Chondrocyte (in vitro differentiated cells): ENCODE results near the gene GRID2. TPM values are rescaled to one million over a fixed set of nuclear protein-coding genes. Genes with fewer than 3 reads are reported as not detected.

Experiments
- DNase-seq: peaks from one replicate; pipeline ENCODE4 v3.0.0; 2021; ENCODE audit warnings: mixed read lengths, low spot score
- H3K27ac Mint-ChIP-seq: one replicate; pipeline ENCODE4 v1.8.0; 2021; ENCODE audit warnings: mild to moderate bottlenecking, moderate library complexity, mixed read lengths; ENCODE audit not compliant: unreplicated experiment
- H3K27me3 Mint-ChIP-seq: 2 replicates; pipeline ENCODE4 v1.8.0; 2021; ENCODE audit warnings: low read depth, mixed read lengths
- H3K36me3 Mint-ChIP-seq: 2 replicates; pipeline ENCODE4 v1.8.0; 2021; ENCODE audit warnings: low read depth, mixed read lengths
- H3K4me1 Mint-ChIP-seq: 2 replicates; pipeline ENCODE4 v1.8.0; 2021; ENCODE audit warnings: low read depth, mild to moderate bottlenecking, mixed read lengths
- H3K4me3 Mint-ChIP-seq: one replicate; pipeline ENCODE4 v1.8.0; 2021; ENCODE audit warnings: mild to moderate bottlenecking, moderate library complexity, mixed read lengths; ENCODE audit not compliant: unreplicated experiment
- H3K9me3 Mint-ChIP-seq: 2 replicates; pipeline ENCODE4 v1.8.0; 2021; ENCODE audit warnings: low read depth, mixed read lengths
- CTCF ChIP-seq: fragments of 200-600 bp; sonication (generic); IDR thresholded peaks from 2 replicates; pipeline ENCODE4 v1.5.0; 2021; ENCODE audit warnings: antibody characterized with exemption, mild to moderate bottlenecking, moderate library complexity
- total RNA-seq: library from RNA; stranded (reverse); gene quantifications from 3 replicates; pipeline ENCODE4 v1.2.1, GENCODE V29; 2021

GRID2 gene
- total RNA-seq, 1 donor from 2014 or later: not detected

- DNase-seq: no peak
- Mint-ChIP-seq H3K27me3 (peaks cover 10% of the 10 kb centered on the region), H3K9me3 (no peaks in the 10 kb centered on the region), H3K4me1 (no peaks in the 10 kb centered on the region), H3K27ac (no peak overlapping the region), H3K4me3 (no peak overlapping the region), H3K36me3 (no peaks in the 10 kb centered on the region)
- no peak for TF ChIP-seq CTCF
Measured at GRCh38 chr4:93437991-93438390, 1134.2 kb downstream of the GRID2 start.

GRCh38 chr4:93444860-93445259 lies 1141.1 kb downstream of the GRID2 start:
- Mint-ChIP-seq H3K27me3 (peaks cover 17% of the 10 kb centered on the region), H3K4me3 (no peak overlapping the region), H3K36me3 (no peaks in the 10 kb centered on the region), H3K4me1 (no peaks in the 10 kb centered on the region), H3K9me3 (no peaks in the 10 kb centered on the region), H3K27ac (no peak overlapping the region)
- TF ChIP-seq CTCF: no peak
- DNase-seq: no peak

- no peak for DNase-seq
- H3K9me3 Mint-ChIP-seq: no peaks in the 10 kb centered on the region
- no peak for TF ChIP-seq CTCF
- H3K4me3 Mint-ChIP-seq: no peak overlapping the region
- peaks cover 14% of the 10 kb centered on the region for H3K27me3 Mint-ChIP-seq
- no peaks in the 10 kb centered on the region for H3K36me3 Mint-ChIP-seq
- no peaks in the 10 kb centered on the region for H3K4me1 Mint-ChIP-seq
- no peak overlapping the region for H3K27ac Mint-ChIP-seq
Measured at GRCh38 chr4:93446038-93446437, 1142.3 kb downstream of the GRID2 start.

GRCh38 chr4:93448691-93449293 lies 1145.0 kb downstream of the GRID2 start:
- DNase-seq: no peak
- Mint-ChIP-seq H3K36me3 (no peaks in the 10 kb centered on the region), H3K4me1 (no peaks in the 10 kb centered on the region), H3K27ac (no peak overlapping the region), H3K9me3 (no peaks in the 10 kb centered on the region), H3K4me3 (no peak overlapping the region), H3K27me3 (peaks cover 13% of the 10 kb centered on the region)
- TF ChIP-seq CTCF: no peak

GRCh38 chr4:93451954-93452353 lies 1148.2 kb downstream of the GRID2 start:
- Mint-ChIP-seq H3K27ac (no peak overlapping the region), H3K4me1 (no peaks in the 10 kb centered on the region), H3K27me3 (peaks cover 8% of the 10 kb centered on the region), H3K4me3 (no peak overlapping the region), H3K9me3 (no peaks in the 10 kb centered on the region), H3K36me3 (no peaks in the 10 kb centered on the region)
- DNase-seq: no peak
- TF ChIP-seq CTCF: no peak
